Vagina (tissue), 2 donors: ENCODE data around the gene DGAT2L6. TPM values are rescaled to one million over a fixed set of nuclear protein-coding genes. Genes with fewer than 3 reads are reported as not detected.

Experiments used
- DNase-seq, 2 donors: peaks; one replicate each; pipeline ENCODE4 v3.0.0-alpha.2; 2017; ENCODE audit errors: extremely low spot score in 2 of 2
- H3K27ac ChIP-seq: fragments of 200-600 bp; sonication (generic); one replicate; pipeline ENCODE4 v1.5.1; 2019
- H3K27me3 ChIP-seq: fragments of 200-600 bp; sonication (generic); one replicate; pipeline ENCODE4 v1.5.1; 2019
- H3K36me3 ChIP-seq, 2 donors: fragments of 200-600 bp; sonication (generic); one replicate each; pipeline ENCODE4 v1.5.1; 2017 to 2019
- H3K4me1 ChIP-seq: fragments of 200-600 bp; sonication (generic); one replicate; pipeline ENCODE4 v1.5.1; 2019
- H3K4me3 ChIP-seq, 2 donors: fragments of 200-600 bp; sonication (generic); 1 replicate in 1 of 2; 2 replicates in 1 of 2; pipeline ENCODE4 v1.5.1; 2016 to 2019
- H3K9me3 ChIP-seq: fragments of 200-600 bp; sonication (generic); one replicate; pipeline ENCODE4 v1.5.1; 2019
- CTCF ChIP-seq, 3 experiments: fragments of 450-650 bp in 2 of 3; fragments of 200-600 bp in 1 of 3; sonication (generic) in 1 of 3; IDR thresholded peaks; one replicate each; pipeline ENCODE4 v1.5.1; 2017 to 2019; ENCODE audit warnings: antibody characterized with exemption in 3 of 3, mild to moderate bottlenecking in 2 of 3, moderate library complexity in 2 of 3
- POLR2A ChIP-seq, 2 donors: fragments of 450-650 bp; IDR thresholded peaks; one replicate each; pipeline ENCODE4 v1.6.1; 2017; ENCODE audit warnings: antibody characterized with exemption in 2 of 2, mild to moderate bottlenecking in 2 of 2, moderate library complexity in 2 of 2
- POLR2AphosphoS5 ChIP-seq, 2 donors: sonication (generic); formaldehyde crosslinking; IDR thresholded peaks; one replicate each; pipeline ENCODE4 v1.9.0; 2017; ENCODE audit warnings: antibody characterized with exemption in 2 of 2, mild to moderate bottlenecking in 2 of 2, low read depth in 1 of 2; ENCODE audit not compliant: insufficient read depth in 1 of 2
- intact Hi-C: fragments of 100-400 bp; cut with DNase I; formaldehyde crosslinking; loops from one replicate; pipeline ENCODE4 v1.15.1; 2023
- total RNA-seq: library from RNA; depleted of rRNA; stranded (reverse); fragments of >200 nt; gene quantifications from one replicate; pipeline ENCODE4 v1.2.3, GENCODE V29; 2016

Gene DGAT2L6
- total RNA-seq, 1 donor from 2014 or later, result not detected

- no peak for DNase-seq
- intact Hi-C loops, result no loop called here
- no peaks in the 10 kb centered on the region for H3K36me3 ChIP-seq
- H3K4me1 ChIP-seq, result no peaks in the 10 kb centered on the region
- H3K9me3 ChIP-seq, result no peaks in the 10 kb centered on the region
- no peak overlapping the region for H3K27ac ChIP-seq
- no peak overlapping the region for H3K4me3 ChIP-seq
- no peak for TF ChIP-seq CTCF (IDR thresholded peaks at IDR 0.05)
- no peak for TF ChIP-seq POLR2AphosphoS5 (IDR thresholded peaks at IDR 0.05; ENCODE audit: insufficient read depth in 1 of 2, low read depth in 1 of 2)
- no peak for TF ChIP-seq POLR2A (IDR thresholded peaks at IDR 0.05)
- no peaks in the 10 kb centered on the region for H3K27me3 ChIP-seq
These were observed 4.3 kb upstream of the DGAT2L6 start for GRCh38 chrX:70172964-70173363.

GRCh38 chrX:70174754-70175153, 2.5 kb upstream of the DGAT2L6 start:
- no peaks in the 10 kb centered on the region for H3K4me1 ChIP-seq
- intact Hi-C loops, result no loop called here
- no peak overlapping the region for H3K4me3 ChIP-seq
- H3K27me3 ChIP-seq, result no peaks in the 10 kb centered on the region
- H3K36me3 ChIP-seq, result no peaks in the 10 kb centered on the region
- H3K27ac ChIP-seq, result no peak overlapping the region
- TF ChIP-seq POLR2A (IDR thresholded peaks at IDR 0.05), result no peak
- no peak for TF ChIP-seq CTCF (IDR thresholded peaks at IDR 0.05)
- no peak for TF ChIP-seq POLR2AphosphoS5 (IDR thresholded peaks at IDR 0.05; ENCODE audit: insufficient read depth in 1 of 2, low read depth in 1 of 2)
- DNase-seq, result no peak
- H3K9me3 ChIP-seq, result no peaks in the 10 kb centered on the region

- no peak for DNase-seq
- no peak for TF ChIP-seq POLR2A (IDR thresholded peaks at IDR 0.05)
- TF ChIP-seq POLR2AphosphoS5 (IDR thresholded peaks at IDR 0.05; ENCODE audit: insufficient read depth in 1 of 2, low read depth in 1 of 2), result no peak
- no peak for TF ChIP-seq CTCF (IDR thresholded peaks at IDR 0.05)
- no peaks in the 10 kb centered on the region for H3K36me3 ChIP-seq
- no peak overlapping the region for H3K4me3 ChIP-seq
- H3K4me1 ChIP-seq, result no peaks in the 10 kb centered on the region
- no peaks in the 10 kb centered on the region for H3K9me3 ChIP-seq
- no peaks in the 10 kb centered on the region for H3K27me3 ChIP-seq
- H3K27ac ChIP-seq, result no peak overlapping the region
- intact Hi-C loops, result no loop called here
These were observed 1.9 kb upstream of the DGAT2L6 start for GRCh38 chrX:70175338-70175737.

- Histone ChIP-seq H3K27me3 (no peaks in the 10 kb centered on the region), H3K4me3 (no peak overlapping the region), H3K36me3 (no peaks in the 10 kb centered on the region), H3K4me1 (no peaks in the 10 kb centered on the region), H3K27ac (no peak overlapping the region), H3K9me3 (no peaks in the 10 kb centered on the region)
- no peak for DNase-seq
- TF ChIP-seq CTCF (IDR thresholded peaks at IDR 0.05), result no peak
- TF ChIP-seq POLR2AphosphoS5 (IDR thresholded peaks at IDR 0.05; ENCODE audit: insufficient read depth in 1 of 2, low read depth in 1 of 2), result no peak
- TF ChIP-seq POLR2A (IDR thresholded peaks at IDR 0.05), result no peak
- intact Hi-C loops, result no loop called here
These were observed 5.8 kb downstream of the DGAT2L6 start for GRCh38 chrX:70183091-70183490.

- Histone ChIP-seq H3K27me3 (no peaks in the 10 kb centered on the region), H3K4me3 (no peak overlapping the region), H3K4me1 (no peaks in the 10 kb centered on the region), H3K36me3 (no peaks in the 10 kb centered on the region), H3K9me3 (no peaks in the 10 kb centered on the region), H3K27ac (no peak overlapping the region)
- no peak for DNase-seq
- no peak for TF ChIP-seq POLR2AphosphoS5 (IDR thresholded peaks at IDR 0.05; ENCODE audit: insufficient read depth in 1 of 2, low read depth in 1 of 2)
- no peak for TF ChIP-seq POLR2A (IDR thresholded peaks at IDR 0.05)
- no peak for TF ChIP-seq CTCF (IDR thresholded peaks at IDR 0.05)
- intact Hi-C loops, result no loop called here
These were observed 12.9 kb downstream of the DGAT2L6 start for GRCh38 chrX:70190225-70190624.
